ENCODE data around the gene CAMK2N2. TPM values are rescaled to one million over a fixed set of nuclear protein-coding genes. Genes with fewer than 3 reads are reported as not detected.

The CAMK2N2 gene
- total RNA-seq, 1 experiment from 2014 or later = 5.7 TPM

GRCh38 chr3:184237211-184237610 lies 24.1 kb downstream of the CAMK2N2 start:
- Histone ChIP-seq H3K27me3 (ENCODE audit: control insufficient read depth, insufficient read depth, low read length) (no peaks in the 10 kb centered on the region), H3K4me3 (ENCODE audit: low read depth in 2 of 2, low read length in 2 of 2) (no peak overlapping the region), H3K36me3 (ENCODE audit: control insufficient read depth, insufficient read depth, low read length) (no peaks in the 10 kb centered on the region), H3K4me1 (ENCODE audit: control insufficient read depth, insufficient read depth, low read length) (peaks cover 4% of the 10 kb centered on the region), H3K9me3 (ENCODE audit: control insufficient read depth, insufficient read depth, low read depth, low read length) (no peaks in the 10 kb centered on the region), H3K27ac (ENCODE audit: low read length) (no peak overlapping the region)
- no TSS peak for BruUV-seq (replicated peaks)
- DNase-seq (ENCODE audit: low read depth, low spot score) (no peak), ATAC-seq (no peak)
- ChIA-PET CTCF (no interaction called here), POLR2A (no interaction called here)
- intact Hi-C loops (cut with micrococcal nuclease; ENCODE audit: unreplicated experiment) = no loop called here
- in situ Hi-C loops (cut with HindIII; ENCODE audit: low pct_unique_long_range_greater_than_20kb, low sequenced_read_pairs) = no loop called here
- TF ChIP-seq REST (IDR thresholded peaks at IDR 0.05; ENCODE audit: insufficient read depth in 1 of 2, low read depth in 2 of 2, low read length in 1 of 2) (no peak), CTCF (IDR thresholded peaks at IDR 0.05) (no peak), SIN3A (IDR thresholded peaks at IDR 0.05; ENCODE audit: borderline replicate concordance, insufficient read depth, low read depth, low read length) (no peak), TCF7L2 (IDR thresholded peaks at IDR 0.05; ENCODE audit: low read depth, low read length) (no peak), POLR2AphosphoS5 (IDR thresholded peaks at IDR 0.05; ENCODE audit: low read depth, low read length) (no peak)

GRCh38 chr3:184236636-184237035 lies 24.7 kb downstream of the CAMK2N2 start:
- no peaks in the 10 kb centered on the region for H3K36me3 ChIP-seq (ENCODE audit: control insufficient read depth, insufficient read depth, low read length)
- H3K4me3 ChIP-seq (ENCODE audit: low read depth in 2 of 2, low read length in 2 of 2) = no peak overlapping the region
- no peak for ATAC-seq
- BruUV-seq (replicated peaks) = no TSS peak
- POLR2A ChIA-PET = no interaction called here
- intact Hi-C loops (cut with micrococcal nuclease; ENCODE audit: unreplicated experiment) (no loop called here), in situ Hi-C loops (cut with HindIII; ENCODE audit: low pct_unique_long_range_greater_than_20kb, low sequenced_read_pairs) (no loop called here)
- CTCF ChIA-PET = interaction anchor here (0.9 kb wide), 1 partner anchor 13 kb away, joined by 3 read pairs; the partner anchor contains the start of gene EEF1AKMT4
- H3K27ac ChIP-seq (ENCODE audit: low read length) = no peak overlapping the region
- H3K9me3 ChIP-seq (ENCODE audit: control insufficient read depth, insufficient read depth, low read depth, low read length) = no peaks in the 10 kb centered on the region
- TF ChIP-seq TCF7L2 (IDR thresholded peaks at IDR 0.05; ENCODE audit: low read depth, low read length) = no peak
- TF ChIP-seq POLR2AphosphoS5 (IDR thresholded peaks at IDR 0.05; ENCODE audit: low read depth, low read length) = no peak
- no peak for TF ChIP-seq REST (IDR thresholded peaks at IDR 0.05; ENCODE audit: insufficient read depth in 1 of 2, low read depth in 2 of 2, low read length in 1 of 2)
- TF ChIP-seq SIN3A (IDR thresholded peaks at IDR 0.05; ENCODE audit: borderline replicate concordance, insufficient read depth, low read depth, low read length) = no peak
- TF ChIP-seq CTCF (IDR thresholded peaks at IDR 0.05) = no peak
- H3K4me1 ChIP-seq (ENCODE audit: control insufficient read depth, insufficient read depth, low read length) = no peaks in the 10 kb centered on the region; the same call in 1 of the 2 replicates
- DNase-seq (ENCODE audit: low read depth, low spot score) = no peak
- H3K27me3 ChIP-seq (ENCODE audit: control insufficient read depth, insufficient read depth, low read length) = 0 out of 2 replicates have a peak, but pooled peaks cover 3% of the 10 kb centered on the region
